GM23338 (cell line): ENCODE results near the gene SIAH1. TPM values are rescaled to one million over a fixed set of nuclear protein-coding genes. Genes with fewer than 3 reads are reported as not detected.
"Not testable (repeated sequence)": the region's sequence is repeated elsewhere in the genome, so short reads cannot be mapped to it uniquely, and the experiment has no call there.

Source experiments
- ATAC-seq: fragments of 200-7000 bp; cut with Tn5 transposase; 3 replicates; pipeline ENCODE4 v1.9.1; 2020
- DNase-seq: peaks from one replicate; pipeline ENCODE4 v3.0.0-alpha.2; 2015; ENCODE audit warnings: low spot score
- H2AFZ ChIP-seq: fragments of 200-600 bp; sonication (generic); 2 replicates; pipeline ENCODE4 v1.8.0; 2016; ENCODE audit warnings: antibody characterized with exemption, mild to moderate bottlenecking, moderate library complexity
- H3F3A ChIP-seq: fragments of 200-600 bp; sonication (generic); replicated peaks from 2 replicates; pipeline ENCODE4 v1.8.0; 2017; ENCODE audit warnings: antibody characterized with exemption, mixed run types, low read depth
- H3K27ac ChIP-seq: fragments of 200-600 bp; sonication (generic); 2 replicates; pipeline ENCODE4 v1.6.1; 2016; ENCODE audit warnings: low read depth
- H3K27me3 ChIP-seq: fragments of 200-600 bp; sonication (generic); 2 replicates; pipeline ENCODE4 v1.8.0; 2016; ENCODE audit warnings: mild to moderate bottlenecking, mixed run types, moderate library complexity; ENCODE audit not compliant: insufficient read depth
- H3K36me3 ChIP-seq: fragments of 200-600 bp; sonication (generic); 2 replicates; pipeline ENCODE4 v1.8.0; 2016; ENCODE audit warnings: mild to moderate bottlenecking; ENCODE audit not compliant: insufficient read depth
- H3K4me1 ChIP-seq: fragments of 200-600 bp; sonication (generic); 2 replicates; pipeline ENCODE4 v1.8.0; 2016; ENCODE audit warnings: mild to moderate bottlenecking, moderate library complexity; ENCODE audit not compliant: insufficient read depth
- H3K4me2 ChIP-seq: fragments of 200-600 bp; sonication (generic); 2 replicates; pipeline ENCODE4 v1.7.1; 2017; ENCODE audit warnings: mixed run types
- H3K4me3 ChIP-seq: fragments of 200-600 bp; sonication (generic); 2 replicates; pipeline ENCODE4 v1.6.1; 2016; ENCODE audit warnings: mixed run types
- H3K79me2 ChIP-seq: fragments of 200-600 bp; sonication (generic); replicated peaks from 2 replicates; pipeline ENCODE4 v1.8.0; 2017; ENCODE audit warnings: mild to moderate bottlenecking; ENCODE audit not compliant: insufficient read depth
- H3K9me2 ChIP-seq: fragments of 200-600 bp; sonication (generic); 2 replicates; pipeline ENCODE4 v1.8.0; 2017; ENCODE audit not compliant: insufficient read depth
- H4K20me1 ChIP-seq: fragments of 200-600 bp; sonication (generic); replicated peaks from 2 replicates; pipeline ENCODE4 v1.8.0; 2017; ENCODE audit warnings: mild to moderate bottlenecking; ENCODE audit not compliant: insufficient read depth
- H3K27ac Mint-ChIP-seq: 2 replicates; pipeline ENCODE4 v1.8.0; 2020; ENCODE audit warnings: inconsistent platforms, mild to moderate bottlenecking, moderate library complexity, mixed read lengths
- H3K27me3 Mint-ChIP-seq: 3 replicates; pipeline ENCODE4 v1.8.0; 2022; ENCODE audit warnings: low read depth, mild to moderate bottlenecking, moderate library complexity, mixed read lengths, inconsistent platforms; ENCODE audit not compliant: insufficient read depth, poor library complexity
- H3K36me3 Mint-ChIP-seq: 3 replicates; pipeline ENCODE4 v1.8.0; 2021; ENCODE audit warnings: low read depth, mild to moderate bottlenecking, inconsistent platforms, moderate library complexity, mixed read lengths
- H3K4me1 Mint-ChIP-seq: 3 replicates; pipeline ENCODE4 v1.8.0; 2020; ENCODE audit warnings: mild to moderate bottlenecking, inconsistent platforms, mixed read lengths
- H3K4me3 Mint-ChIP-seq: 3 replicates; pipeline ENCODE4 v1.8.0; 2021; ENCODE audit warnings: moderate library complexity, mild to moderate bottlenecking, inconsistent platforms, mixed read lengths
- H3K9me3 Mint-ChIP-seq: 3 replicates; pipeline ENCODE4 v1.8.0; 2020; ENCODE audit warnings: moderate library complexity, mild to moderate bottlenecking, inconsistent platforms, mixed read lengths
- JUNB ChIP-seq: IDR thresholded peaks from one replicate; pipeline ENCODE4 v1.6.1; 2016; ENCODE audit warnings: antibody characterized with exemption; ENCODE audit not compliant: unreplicated experiment
- STAT1 ChIP-seq: IDR thresholded peaks from one replicate; pipeline ENCODE4 v1.6.1; 2016; ENCODE audit warnings: antibody characterized with exemption; ENCODE audit not compliant: unreplicated experiment
- ZNF114 ChIP-seq: fragments of 250-450 bp; sonication (Bioruptor Pico); IDR thresholded peaks from 2 replicates; pipeline ENCODE4 v1.5.0; 2020; ENCODE audit warnings: mild to moderate bottlenecking, moderate library complexity
- ZNF462 ChIP-seq: fragments of 250-450 bp; sonication (Bioruptor Pico); IDR thresholded peaks from 2 replicates; pipeline ENCODE4 v1.5.0; 2020; ENCODE audit warnings: mild to moderate bottlenecking, moderate library complexity
- polyA plus RNA-seq: library from polyadenylated mRNA; unstranded; fragments of >200 nt; fragmentation: Nextera tagmentation; extraction: Ambion mirVana; gene quantifications from 2 replicates; pipeline ENCODE4 v1.2.1, GENCODE V29; 2016
- total RNA-seq: library from RNA; depleted of rRNA; stranded (reverse); fragments of >200 nt; shearing (Covaris generic); gene quantifications from 2 replicates; pipeline ENCODE4 v1.2.3, GENCODE V29; 2014

Gene SIAH1
- total and polyA plus RNA-seq, 2 experiments from 2014 or later = 42.0 to 52.7 TPM

GRCh38 chr16:48371393-48371780 lies 13.8 kb downstream of the SIAH1 start:
- no peaks in the 10 kb centered on the region for H3F3A ChIP-seq
- H2AFZ ChIP-seq = no peak overlapping the region
- Mint-ChIP-seq H3K9me3 (no peaks in the 10 kb centered on the region), H3K27me3 (peaks cover 2% of the 10 kb centered on the region), H3K36me3 (no peaks in the 10 kb centered on the region), H3K27ac (no peak overlapping the region), H3K4me1 (peaks cover 28% of the 10 kb centered on the region), H3K4me3 (no peak overlapping the region)
- H3K36me3 ChIP-seq = no peaks in the 10 kb centered on the region
- peaks cover 43% of the 10 kb centered on the region for H4K20me1 ChIP-seq
- H3K27me3 ChIP-seq = no peaks in the 10 kb centered on the region
- no peaks in the 10 kb centered on the region for H3K9me2 ChIP-seq
- TF ChIP-seq ZNF462 (CRISPR knock-in tag) = no peak
- TF ChIP-seq STAT1 = no peak
- no peak for TF ChIP-seq ZNF114 (CRISPR knock-in tag)
- no peak for TF ChIP-seq JUNB
- no peak overlapping the region for H3K27ac ChIP-seq
- no peak for ATAC-seq
- DNase-seq = no peak
- H3K4me3 ChIP-seq = no peak overlapping the region
- H3K4me1 ChIP-seq = peaks cover 45% of the 10 kb centered on the region
- no peak overlapping the region for H3K4me2 ChIP-seq
- H3K79me2 ChIP-seq = peaks cover 100% of the 10 kb centered on the region

DNA sequence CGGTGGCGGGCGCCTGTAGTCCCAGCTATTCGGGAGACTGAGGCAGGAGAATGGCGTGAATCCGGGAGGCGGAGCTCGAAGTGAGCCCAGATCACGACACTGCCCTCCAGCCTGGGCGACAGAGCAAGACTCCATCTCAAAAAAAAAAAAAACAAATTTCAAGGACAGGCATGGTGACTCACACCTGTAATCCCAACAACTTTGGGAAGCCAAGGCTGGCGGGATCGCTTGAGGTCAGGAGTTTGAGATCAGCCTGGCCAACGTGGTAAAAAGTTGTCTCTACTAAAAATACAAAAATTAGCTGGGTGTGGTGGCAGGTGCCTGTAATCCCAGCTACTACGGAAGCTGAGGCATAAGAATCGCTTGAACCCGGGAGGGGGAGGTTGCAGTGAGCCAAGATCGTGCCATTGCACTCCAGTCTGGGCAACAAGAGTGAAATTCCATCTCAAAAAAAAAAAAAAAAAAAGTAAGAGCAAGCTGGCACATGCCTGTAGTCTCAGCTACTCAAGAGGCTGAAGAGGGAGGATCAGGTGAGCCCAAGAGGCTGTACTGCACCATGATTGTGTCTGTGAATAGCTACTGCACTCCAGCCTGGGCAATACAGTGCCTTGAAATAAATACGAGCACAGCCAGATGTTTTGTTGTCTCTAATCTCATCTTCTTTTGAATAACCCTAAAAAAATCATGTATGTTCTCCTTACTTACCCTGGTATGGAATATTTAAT lies 14.4 kb downstream of the SIAH1 start:
- not testable (repeated sequence) for H3K27me3 ChIP-seq, H2AFZ ChIP-seq, H3K36me3 ChIP-seq, H3K9me2 ChIP-seq, H3K4me2 ChIP-seq, H3K27me3 Mint-ChIP-seq, H3K36me3 Mint-ChIP-seq, H3K27ac Mint-ChIP-seq, DNase-seq, H3K4me3 ChIP-seq, H3K4me3 Mint-ChIP-seq, H3K27ac ChIP-seq, H3K9me3 Mint-ChIP-seq, H3F3A ChIP-seq, ATAC-seq
- peaks cover 30% of the 10 kb centered on the region for H3K4me1 Mint-ChIP-seq
- Histone ChIP-seq H4K20me1 (peaks cover 39% of the 10 kb centered on the region), H3K79me2 (peaks cover 98% of the 10 kb centered on the region), H3K4me1 (peaks cover 42% of the 10 kb centered on the region)
